SW 1271 (cell line): ENCODE measurements around the gene PCDHB3.
"Not testable (repeated sequence)": the region's sequence is repeated elsewhere in the genome, so short reads cannot be mapped to it uniquely, and the experiment has no call there.

Source experiments
- DNase-seq, 2 experiments: peaks; one replicate each; lab custom pipeline; 2025; lab: John Stamatoyannopoulos, UW

Gene PCDHB3

GRCh38 chr5:141100243-141100805 lies at the start of gene PCDHB3:
Gene PCDHB3 (plus strand): TSS chr5:141100473. CDS start chr5:141100650, 177 bp downstream.
- no peak for DNase-seq

- DNase-seq, result no peak
Observed at GRCh38 chr5:141050622-141051520, 49.4 kb upstream of the PCDHB3 start, which contains the start of gene PCDHB1. Gene PCDHB1 (plus strand): TSS chr5:141051374. CDS start chr5:141051471, 97 bp downstream.

DNA sequence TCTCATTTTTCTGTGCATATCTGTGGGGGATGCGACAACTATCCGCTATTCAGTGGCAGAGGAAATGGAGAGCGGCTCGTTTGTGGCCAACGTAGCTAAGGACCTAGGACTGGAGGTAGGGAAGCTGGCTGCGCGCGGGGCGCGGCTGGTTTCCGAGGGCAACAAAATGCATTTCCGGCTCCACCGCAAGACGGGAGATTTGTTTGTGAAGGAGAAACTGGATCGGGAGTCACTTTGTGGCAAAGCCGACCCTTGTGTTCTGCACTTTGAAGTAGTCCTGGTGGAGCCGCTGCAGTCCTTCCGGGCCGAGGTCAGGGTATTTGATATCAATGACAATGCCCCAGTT lies 48.8 kb upstream of the PCDHB3 start:
- no peak for DNase-seq

GRCh38 chr5:141077826-141078225 lies 22.4 kb upstream of the PCDHB3 start:
- no peak for DNase-seq

DNA sequence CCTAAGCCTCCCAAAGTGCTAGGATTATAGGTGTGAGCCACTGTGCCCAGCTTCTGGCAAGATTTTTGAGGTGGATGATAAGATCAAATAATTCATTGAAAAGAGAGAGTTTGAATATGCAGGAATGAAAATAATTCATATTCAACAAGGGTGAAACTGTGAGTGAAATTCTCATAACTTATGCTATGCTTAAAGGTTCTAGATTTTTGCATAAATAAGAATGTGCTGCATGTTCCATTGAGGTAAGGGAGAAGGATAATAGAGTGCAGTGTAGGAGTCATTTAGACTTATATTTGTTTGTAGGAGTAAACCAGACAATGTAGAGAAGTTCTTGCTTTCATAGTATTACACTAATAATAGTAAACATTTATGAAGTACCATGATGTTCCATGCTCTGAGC lies 18.0 kb upstream of the PCDHB3 start:
- DNase-seq, result no peak

DNA sequence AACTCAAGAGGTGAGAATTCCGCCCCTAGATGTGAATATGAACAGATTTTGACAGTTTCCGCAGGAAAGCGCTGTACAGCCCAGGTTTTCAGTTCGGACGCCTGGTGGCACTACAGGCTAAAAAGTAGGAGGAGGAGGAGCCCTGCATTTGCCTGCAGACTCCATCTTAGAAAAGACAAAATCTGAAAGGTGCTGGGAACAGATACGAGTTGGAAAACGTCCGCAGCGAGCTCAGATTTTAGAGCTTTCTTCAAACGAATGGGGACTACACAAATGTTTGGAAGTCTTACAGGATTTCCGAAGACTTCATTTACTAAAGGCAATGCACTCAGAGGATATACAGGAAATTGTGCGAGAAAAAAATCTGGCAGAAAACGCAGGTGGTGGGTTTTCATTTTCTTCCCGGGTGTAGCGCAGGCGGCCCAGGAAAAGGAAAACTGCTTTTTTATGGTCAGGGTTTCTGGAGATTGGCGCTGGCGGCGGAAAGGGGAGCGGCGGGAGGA lies 15.7 kb upstream of the PCDHB3 start:
- DNase-seq, result peak; percentile 48 to 78

DNA sequence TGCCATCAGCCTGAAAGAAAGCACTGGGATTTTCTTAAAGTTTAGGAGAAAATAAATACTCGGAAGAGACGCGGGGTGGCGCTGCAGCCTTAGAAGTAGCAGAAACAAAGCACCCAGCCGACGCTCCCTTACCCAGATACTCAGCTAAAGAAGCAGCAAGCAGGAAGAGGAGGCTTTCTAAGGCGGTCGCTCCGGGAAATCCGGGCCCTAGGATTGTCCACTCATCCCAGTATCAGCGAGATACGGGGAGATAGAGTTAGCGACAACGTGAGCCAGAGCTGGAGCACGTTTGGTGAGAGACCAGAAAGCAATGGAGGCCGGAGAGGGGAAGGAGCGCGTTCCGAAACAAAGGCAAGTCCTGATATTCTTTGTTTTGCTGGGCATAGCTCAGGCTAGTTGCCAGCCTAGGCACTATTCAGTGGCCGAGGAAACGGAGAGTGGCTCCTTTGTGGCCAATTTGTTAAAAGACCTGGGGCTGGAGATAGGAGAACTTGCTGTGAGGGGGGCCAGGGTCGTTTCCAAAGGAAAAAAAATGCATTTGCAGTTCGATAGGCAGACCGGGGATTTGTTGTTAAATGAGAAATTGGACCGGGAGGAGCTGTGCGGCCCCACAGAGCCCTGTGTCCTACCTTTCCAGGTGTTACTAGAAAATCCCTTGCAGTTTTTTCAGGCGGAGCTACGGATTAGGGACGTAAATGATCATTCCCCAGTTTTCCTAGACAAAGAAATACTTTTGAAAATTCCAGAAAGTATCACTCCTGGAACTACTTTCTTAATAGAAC lies 5.6 kb upstream of the PCDHB3 start, which contains the start of gene PCDHB2:
PCDHB2 (plus strand) TSS at position 135 of the 782 bp plus-strand sequence; CDS start at position 311, 176 bp downstream.
- no peak for DNase-seq

DNA sequence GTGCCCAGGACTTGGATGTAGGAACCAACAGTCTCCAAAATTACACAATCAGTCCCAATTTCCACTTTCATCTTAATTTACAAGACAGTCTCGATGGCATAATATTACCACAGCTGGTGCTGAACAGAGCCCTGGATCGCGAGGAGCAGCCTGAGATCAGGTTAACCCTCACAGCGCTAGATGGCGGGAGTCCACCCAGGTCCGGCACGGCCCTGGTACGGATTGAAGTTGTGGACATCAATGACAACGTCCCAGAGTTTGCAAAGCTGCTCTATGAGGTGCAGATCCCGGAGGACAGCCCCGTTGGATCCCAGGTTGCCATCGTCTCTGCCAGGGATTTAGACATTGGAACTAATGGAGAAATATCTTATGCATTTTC lies 5.0 kb upstream of the PCDHB3 start:
- no peak for DNase-seq

- DNase-seq, result not testable (repeated sequence)
Observed at GRCh38 chr5:141096181-141096580, 4.1 kb upstream of the PCDHB3 start.

DNA sequence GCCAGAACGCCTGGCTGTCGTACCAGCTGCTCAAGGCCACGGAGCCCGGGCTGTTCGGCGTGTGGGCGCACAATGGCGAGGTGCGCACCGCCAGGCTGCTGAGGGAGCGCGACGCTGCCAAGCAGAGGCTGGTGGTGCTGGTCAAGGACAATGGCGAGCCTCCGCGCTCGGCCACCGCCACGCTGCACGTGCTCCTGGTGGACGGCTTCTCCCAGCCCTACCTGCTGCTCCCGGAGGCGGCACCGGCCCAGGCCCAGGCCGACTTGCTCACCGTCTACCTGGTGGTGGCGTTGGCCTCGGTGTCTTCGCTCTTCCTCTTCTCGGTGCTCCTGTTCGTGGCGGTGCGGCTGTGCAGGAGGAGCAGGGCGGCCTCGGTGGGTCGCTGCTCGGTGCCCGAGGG lies 3.7 kb upstream of the PCDHB3 start:
- DNase-seq, result not testable (repeated sequence)

- no peak for DNase-seq
Observed at GRCh38 chr5:141101059-141101458, 786 bp downstream of the PCDHB3 start.

- DNase-seq, result not testable (repeated sequence)
Observed at GRCh38 chr5:141102070-141102469, 1.8 kb downstream of the PCDHB3 start.

DNA sequence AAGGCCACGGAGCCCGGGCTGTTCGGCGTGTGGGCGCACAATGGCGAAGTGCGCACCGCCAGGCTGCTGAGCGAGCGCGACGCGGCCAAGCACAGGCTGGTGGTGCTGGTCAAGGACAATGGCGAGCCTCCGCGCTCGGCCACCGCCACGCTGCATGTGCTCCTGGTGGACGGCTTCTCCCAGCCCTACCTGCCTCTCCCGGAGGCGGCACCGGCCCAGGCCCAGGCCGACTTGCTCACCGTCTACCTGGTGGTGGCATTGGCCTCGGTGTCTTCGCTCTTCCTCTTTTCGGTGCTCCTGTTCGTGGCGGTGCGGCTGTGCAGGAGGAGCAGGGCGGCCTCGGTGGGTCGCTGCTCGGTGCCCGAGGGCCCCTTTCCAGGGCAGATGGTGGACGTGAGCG lies 2.2 kb downstream of the PCDHB3 start:
- not testable (repeated sequence) for DNase-seq

- no peak for DNase-seq
Observed at GRCh38 chr5:141105350-141105749, 5.1 kb downstream of the PCDHB3 start.

- DNase-seq, result no peak
Observed at GRCh38 chr5:141119250-141119649, 19.0 kb downstream of the PCDHB3 start.

DNA sequence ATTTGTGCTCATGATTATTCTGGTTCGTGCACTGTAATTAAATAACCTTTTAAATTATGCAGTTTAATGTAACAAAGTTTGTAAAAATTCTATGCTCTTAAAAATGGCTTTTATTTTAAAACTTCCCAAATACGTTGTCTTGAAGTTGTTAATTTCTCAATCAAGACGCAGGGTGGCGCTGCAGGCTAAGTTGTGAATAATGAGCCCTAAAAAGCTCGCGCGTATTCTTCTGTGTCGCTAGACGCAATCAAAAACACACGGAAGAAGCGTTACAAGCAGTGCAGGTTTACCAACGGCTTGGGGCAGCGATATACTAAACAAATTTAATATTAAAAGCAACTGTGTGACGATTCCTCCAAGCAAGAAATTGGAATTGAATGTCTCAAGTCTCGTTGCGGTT lies 21.3 kb downstream of the PCDHB3 start, which contains the start of gene PCDHB4:
PCDHB4 (plus strand) TSS at position 256 of the 400 bp plus-strand sequence. CDS start 181 bp downstream, outside the sequence.
- no peak for DNase-seq

DNA sequence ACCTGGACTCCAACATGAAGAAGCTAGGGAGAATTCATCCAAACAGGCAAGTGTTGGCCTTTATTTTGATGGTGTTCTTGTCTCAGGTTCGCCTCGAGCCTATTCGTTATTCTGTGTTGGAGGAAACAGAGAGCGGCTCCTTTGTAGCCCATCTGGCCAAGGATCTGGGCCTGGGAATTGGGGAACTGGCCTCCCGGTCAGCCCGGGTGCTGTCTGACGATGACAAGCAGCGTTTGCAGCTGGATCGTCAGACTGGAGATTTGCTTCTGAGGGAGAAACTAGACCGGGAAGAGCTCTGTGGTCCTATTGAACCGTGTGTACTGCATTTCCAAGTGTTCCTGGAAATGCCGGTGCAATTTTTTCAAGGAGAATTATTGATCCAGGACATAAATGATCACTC lies 21.7 kb downstream of the PCDHB3 start:
- no peak for DNase-seq

- not testable (repeated sequence) for DNase-seq
Observed at GRCh38 chr5:141123396-141124135, 23.3 kb downstream of the PCDHB3 start.

DNA sequence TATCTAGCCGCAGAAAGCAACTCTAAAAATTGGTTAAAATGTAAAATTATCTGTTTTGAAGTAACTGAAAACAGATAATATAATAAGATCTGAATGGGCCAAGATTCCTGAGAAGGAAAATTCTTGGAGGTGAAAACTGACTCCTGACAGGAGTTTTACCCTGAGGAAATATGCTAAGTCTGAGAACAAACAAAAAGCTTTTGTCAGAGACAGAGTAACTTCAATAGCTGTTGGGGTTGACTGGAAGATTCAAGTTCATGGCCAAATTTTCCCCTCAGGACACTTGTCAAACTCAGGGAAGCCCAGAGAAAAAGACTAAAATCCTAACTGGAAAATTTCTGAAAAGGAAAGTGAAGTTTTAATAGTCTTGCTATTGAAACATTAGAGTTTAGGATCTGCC lies 27.0 kb downstream of the PCDHB3 start:
- DNase-seq, result no peak

DNA sequence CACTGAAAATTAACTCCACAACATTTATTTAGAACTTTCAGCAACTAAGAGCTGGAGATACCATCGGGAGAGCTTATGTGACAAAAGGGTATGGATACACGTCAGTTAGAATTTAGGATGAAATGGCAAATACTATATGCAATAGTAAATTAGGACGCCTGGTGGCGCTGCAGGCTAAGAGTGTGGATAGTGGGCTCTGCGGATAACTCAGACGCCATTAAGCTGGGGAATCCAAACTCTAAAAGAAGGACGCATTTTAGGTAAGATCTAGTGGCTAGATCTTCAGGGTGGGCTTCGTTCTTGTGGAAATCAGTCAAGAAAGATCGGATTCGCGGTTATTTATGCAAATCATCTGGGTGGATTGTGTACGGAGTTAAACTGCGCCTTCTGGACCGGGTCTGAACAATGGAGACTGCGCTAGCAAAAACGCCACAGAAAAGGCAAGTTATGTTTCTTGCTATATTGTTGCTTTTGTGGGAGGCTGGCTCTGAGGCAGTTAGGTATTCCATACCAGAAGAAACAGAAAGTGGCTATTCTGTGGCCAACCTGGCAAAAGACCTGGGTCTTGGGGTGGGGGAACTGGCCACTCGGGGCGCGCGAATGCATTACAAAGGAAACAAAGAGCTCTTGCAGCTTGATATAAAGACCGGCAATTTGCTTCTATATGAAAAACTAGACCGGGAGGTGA lies 34.9 kb downstream of the PCDHB3 start, which contains the start of gene PCDHB5:
PCDHB5 (plus strand) TSS at position 177 of the 688 bp plus-strand sequence; CDS start at position 406, 229 bp downstream.
- DNase-seq, result peak in 1 of 2 experiments; percentile 15
